ENCODE data around the gene ZNF776. TPM values are rescaled to one million over a fixed set of nuclear protein-coding genes. Genes with fewer than 3 reads are reported as not detected.
A peak's percentile ranks its signal among the peaks of the same experiment; 100 is the strongest.

ZNF776 gene
- 10 to 100 TPM in 1 of 6 experiments, 1 to 10 TPM in 5; 3.7 to 11.6 (median 5.7) TPM for total RNA-seq
- long read RNA-seq, partial matches to known transcripts, result 0 of 1 reads
- long read RNA-seq, other reads (novel, unspliced or antisense), result 0 of 1 reads

DNA sequence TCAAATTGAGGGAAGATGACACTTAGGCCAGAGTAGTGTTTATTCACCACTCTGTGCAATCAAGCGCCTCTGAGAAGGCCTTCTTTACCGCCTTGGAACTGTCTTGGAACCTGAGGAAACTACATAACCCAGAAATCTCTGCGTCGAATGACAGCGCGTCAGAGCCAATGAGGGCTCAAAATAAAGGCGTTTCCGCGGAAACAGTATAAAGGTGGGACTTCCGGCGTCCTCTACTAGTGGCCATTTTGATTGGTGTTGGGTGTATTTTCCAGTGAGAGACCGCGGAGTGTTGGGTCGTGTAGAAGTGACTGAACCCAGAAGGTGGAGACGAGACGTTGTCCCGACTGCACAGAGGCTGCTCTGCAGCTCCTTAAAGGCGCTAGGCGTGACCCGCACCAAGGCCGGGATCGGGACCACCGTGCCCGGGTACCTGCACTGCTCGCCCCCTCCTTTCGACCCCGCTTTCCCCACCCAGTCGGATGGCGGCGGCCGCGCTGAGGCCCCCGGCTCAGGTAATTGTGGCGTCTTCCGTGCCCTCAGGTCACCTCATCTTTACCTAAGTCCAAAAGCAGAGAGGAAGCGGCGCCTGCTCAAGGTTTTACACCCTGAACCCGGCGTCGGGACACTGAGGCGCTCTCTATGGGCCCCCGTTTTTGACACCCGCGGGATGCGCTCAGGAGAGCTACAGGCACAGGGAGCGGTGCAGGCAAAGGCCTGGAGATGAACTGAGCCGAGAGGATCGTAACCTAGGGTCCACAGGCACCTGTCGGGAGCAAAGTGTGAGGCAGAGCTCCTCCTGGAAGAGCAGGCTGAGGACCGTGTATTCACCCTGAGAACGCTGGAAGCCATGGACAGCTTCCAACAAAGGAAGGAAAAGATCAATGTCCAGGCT lies at the start of gene ZNF776:
ZNF776 (plus strand) TSS at position 236 of the 892 bp plus-strand sequence; CDS start at position 480, 244 bp downstream.
- H3K9me3 ChIP-seq, result peaks cover 0 to 9% (median 0%) of the 10 kb centered on the region in 4 donors
- intact Hi-C loops (cut with DNase I), result loop anchor here in 1 of 2 donors (10.0 kb wide), 1 partner anchor 158 kb away; no protein-coding TSS in a partner anchor

GRCh38 chr19:57701625-57702024 lies 45.0 kb upstream of the ZNF776 start:
- no peak overlapping the region for H3K27ac ChIP-seq
- 98% methylated on average over 4 of the region's 6 CpGs for WGBS (ENCODE audit: insufficient coverage, low coverage, low lambda C conversion rate, missing lambda C conversion rate)
- TF ChIP-seq POLR2A (IDR thresholded peaks at IDR 0.05), result no peak
- TF ChIP-seq, protein P1, sequence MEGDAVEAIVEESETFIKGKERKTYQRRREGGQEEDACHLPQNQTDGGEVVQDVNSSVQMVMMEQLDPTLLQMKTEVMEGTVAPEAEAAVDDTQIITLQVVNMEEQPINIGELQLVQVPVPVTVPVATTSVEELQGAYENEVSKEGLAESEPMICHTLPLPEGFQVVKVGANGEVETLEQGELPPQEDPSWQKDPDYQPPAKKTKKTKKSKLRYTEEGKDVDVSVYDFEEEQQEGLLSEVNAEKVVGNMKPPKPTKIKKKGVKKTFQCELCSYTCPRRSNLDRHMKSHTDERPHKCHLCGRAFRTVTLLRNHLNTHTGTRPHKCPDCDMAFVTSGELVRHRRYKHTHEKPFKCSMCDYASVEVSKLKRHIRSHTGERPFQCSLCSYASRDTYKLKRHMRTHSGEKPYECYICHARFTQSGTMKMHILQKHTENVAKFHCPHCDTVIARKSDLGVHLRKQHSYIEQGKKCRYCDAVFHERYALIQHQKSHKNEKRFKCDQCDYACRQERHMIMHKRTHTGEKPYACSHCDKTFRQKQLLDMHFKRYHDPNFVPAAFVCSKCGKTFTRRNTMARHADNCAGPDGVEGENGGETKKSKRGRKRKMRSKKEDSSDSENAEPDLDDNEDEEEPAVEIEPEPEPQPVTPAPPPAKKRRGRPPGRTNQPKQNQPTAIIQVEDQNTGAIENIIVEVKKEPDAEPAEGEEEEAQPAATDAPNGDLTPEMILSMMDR (IDR thresholded peaks at IDR 0.05), result no peak
- peaks cover 0 to 23% (median 4%) of the 10 kb centered on the region in 4 donors for H3K9me3 ChIP-seq
- no peaks in the 10 kb centered on the region for H3K4me1 ChIP-seq
- intact Hi-C loops (cut with DNase I), result no loop called here
- DNase-seq, result no peak
- no peak for ATAC-seq
- H3K27me3 ChIP-seq, result no peaks in the 10 kb centered on the region
- H3K36me3 ChIP-seq, result peaks cover 0 to 3% (median 0%) of the 10 kb centered on the region in 4 donors
- H3K4me3 ChIP-seq, result no peak overlapping the region

More for the DNA sequence above, at the start of gene ZNF776:
- H3K4me1 ChIP-seq, result peaks cover 0 to 13% (median 0%) of the 10 kb centered on the region in 4 donors
- DNase-seq (peak; percentile 74 to 86 (median 84)), ATAC-seq (peak; percentile 97 to 99 (median 98))
- peak within 1 kb of the TSS; percentile 40 to 74 (median 41) for H3K27ac ChIP-seq
- peak within 1 kb of the TSS; percentile 82 to 96 (median 89) for H3K4me3 ChIP-seq
- TF ChIP-seq, protein P1 (IDR thresholded peaks at IDR 0.05), result no peak
- H3K27me3 ChIP-seq, result no peaks in the 10 kb centered on the region
- under 1% methylated on average over 22 of the region's 51 CpGs for WGBS (ENCODE audit: insufficient coverage, low coverage, low lambda C conversion rate, missing lambda C conversion rate)
- peaks cover 0 to 27% (median 14%) of the 10 kb centered on the region in 4 donors for H3K36me3 ChIP-seq

DNA sequence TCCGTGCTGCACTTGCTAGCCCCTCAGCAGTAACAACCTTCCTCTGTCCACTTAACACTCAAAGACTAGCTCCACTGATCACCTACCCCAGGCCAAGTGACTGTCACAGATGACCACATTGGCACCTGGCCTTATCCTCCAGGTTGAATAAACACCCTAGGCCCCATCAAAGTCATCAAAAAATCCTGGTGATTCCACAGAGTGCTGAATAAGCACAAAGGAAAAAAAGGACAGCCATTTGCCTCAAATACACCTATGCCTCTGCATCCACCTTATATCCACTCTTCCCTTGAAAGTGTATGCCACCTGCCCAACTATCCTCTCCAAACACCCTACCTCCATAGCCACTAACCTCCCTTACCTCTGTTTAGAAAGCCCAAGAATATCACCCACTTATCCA lies 40.3 kb upstream of the ZNF776 start:
- intact Hi-C loops (cut with DNase I), result no loop called here
- no peak for ATAC-seq
- H3K9me3 ChIP-seq, result no peaks in the 10 kb centered on the region
- TF ChIP-seq, protein P1 (IDR thresholded peaks at IDR 0.05), result no peak
- TF ChIP-seq POLR2A (IDR thresholded peaks at IDR 0.05), result no peak
- no peaks in the 10 kb centered on the region for H3K27me3 ChIP-seq
- no peaks in the 10 kb centered on the region for H3K4me1 ChIP-seq
- 88% methylated on average over 1 of the region's 1 CpG for WGBS (ENCODE audit: insufficient coverage, low coverage, low lambda C conversion rate, missing lambda C conversion rate)
- H3K36me3 ChIP-seq, result peaks cover 0 to 3% (median 0%) of the 10 kb centered on the region in 4 donors
- no peak for DNase-seq
- no peak overlapping the region for H3K27ac ChIP-seq
- H3K4me3 ChIP-seq, result no peak overlapping the region

DNA sequence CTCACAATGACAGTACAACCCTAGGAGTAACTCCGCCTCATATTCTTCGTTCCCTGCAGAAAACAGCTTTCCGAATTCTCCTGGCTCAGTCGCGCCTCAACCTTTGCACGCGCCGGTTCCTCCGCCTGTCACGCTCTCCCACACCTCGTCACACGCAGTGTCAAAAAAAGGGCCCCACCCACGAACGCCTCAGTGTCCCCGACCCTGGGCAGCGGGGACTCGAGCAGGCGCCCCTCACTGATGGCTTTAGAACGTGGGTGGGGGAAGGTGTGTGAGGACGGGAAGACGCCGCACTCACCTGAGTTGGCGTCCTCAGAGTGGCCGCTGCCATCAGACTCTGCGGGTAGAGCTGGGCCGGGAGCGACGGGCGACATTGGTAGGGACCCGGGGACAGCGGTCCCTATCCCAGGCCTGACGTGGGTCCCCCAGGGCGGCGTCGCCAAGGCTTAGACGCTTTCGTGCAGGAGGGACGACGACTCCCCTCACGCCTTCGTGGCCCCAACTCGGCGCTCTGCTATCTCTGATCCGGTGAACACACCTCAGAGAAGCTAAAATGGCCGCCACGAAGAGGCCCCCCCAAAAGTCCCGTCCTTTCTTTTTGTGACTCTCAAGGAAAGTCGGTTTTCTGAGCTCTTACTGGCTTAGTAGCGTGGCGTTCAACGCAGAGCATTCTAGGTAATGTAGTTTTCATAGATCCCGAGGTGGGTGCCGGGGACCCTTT lies 37.8 kb upstream of the ZNF776 start, which contains the start of gene ZNF154:
ZNF154 (minus strand) TSS at position 564 of the 721 bp plus-strand sequence; CDS start at position 331, 233 bp downstream.
- Histone ChIP-seq H3K9me3 (no peaks in the 10 kb centered on the region), H3K4me1 (no peaks in the 10 kb centered on the region), H3K27ac (peak within 1 kb of the TSS; percentile 46 to 68 (median 67)), H3K27me3 (no peaks in the 10 kb centered on the region), H3K4me3 (peak within 1 kb of the TSS; percentile 37 to 51 (median 41)), H3K36me3 (peaks cover 0 to 1% (median 0%) of the 10 kb centered on the region in 4 donors)
- TF ChIP-seq, protein P1 (IDR thresholded peaks at IDR 0.05), result no peak
- TF ChIP-seq POLR2A (IDR thresholded peaks at IDR 0.05), result no peak
- 2% methylated on average over 27 of the region's 53 CpGs for WGBS (ENCODE audit: insufficient coverage, low coverage, low lambda C conversion rate, missing lambda C conversion rate)
- peak in 1 of 3 donors; percentile 30 for DNase-seq
- intact Hi-C loops (cut with DNase I), result no loop called here
- ATAC-seq, result peak; percentile 74 to 87 (median 81)
